Thoracic aorta endothelial cell (primary cell): ENCODE data around the gene TMEM44. TPM values are rescaled to one million over a fixed set of nuclear protein-coding genes. Genes with fewer than 3 reads are reported as not detected.

Source experiments
- small RNA-seq: library from RNA; depleted of rRNA; stranded (forward); fragments of <200 nt; gene quantifications from one replicate; pipeline ENCODE3, GENCODE V24; 2012
- total RNA-seq: library from RNA; depleted of rRNA; stranded (reverse); fragments of >200 nt; gene quantifications from 2 replicates; pipeline ENCODE4 v1.2.3, GENCODE V29; 2012

TMEM44 gene
- total RNA-seq = 49.8 and 52.1 TPM in 2 replicates

GRCh38 chr3:194633349-194634004, at the start of gene TMEM44:
TSS of gene TMEM44 (minus strand) at chr3:194633419. CDS start at chr3:194633215, 204 bp downstream.

DNA sequence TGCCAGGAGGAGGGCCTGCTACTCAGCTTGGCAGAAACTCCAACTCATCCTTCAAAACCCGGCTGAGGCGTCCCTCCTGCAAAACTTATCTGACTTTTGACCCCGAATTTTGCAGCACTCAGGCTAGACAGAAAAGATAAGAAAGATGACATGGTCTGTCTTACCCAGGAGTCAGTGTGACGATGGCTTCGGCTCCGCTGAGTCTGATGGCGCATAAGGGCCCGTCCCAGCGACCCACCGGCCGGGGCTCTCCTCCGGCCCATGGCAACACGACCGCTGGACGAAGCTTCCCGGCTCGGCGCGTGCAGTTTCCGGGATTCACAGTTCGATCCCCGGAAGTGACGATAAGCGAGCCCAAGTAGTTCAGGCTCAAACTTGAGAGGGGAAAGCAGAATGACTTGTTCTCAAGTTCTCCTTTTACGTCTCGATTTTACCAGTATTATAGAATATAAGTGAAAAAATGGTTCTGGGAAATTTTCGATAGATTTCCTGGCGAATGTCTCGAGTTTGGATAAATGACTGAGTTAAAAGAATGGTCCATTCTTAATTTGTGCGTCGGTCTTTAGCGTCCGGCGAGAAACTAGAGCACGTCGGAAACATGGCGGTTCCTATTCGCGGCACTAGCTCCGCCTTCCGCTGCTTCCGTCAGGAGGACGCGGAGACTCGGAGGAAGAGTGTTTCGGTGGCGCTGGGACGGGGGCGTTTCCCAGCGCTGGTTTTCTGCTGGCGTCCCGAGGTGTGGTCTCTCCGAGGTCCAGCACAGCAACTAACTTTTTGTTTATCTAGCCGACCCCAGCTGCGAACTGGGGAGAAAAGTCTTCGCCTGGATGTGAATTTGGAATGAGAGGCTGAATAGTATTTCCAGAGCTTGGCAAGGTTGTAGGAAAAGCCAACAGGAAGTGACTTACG, 38.9 kb upstream of the TMEM44 start, which contains the start of gene LSG1:
TSS of gene LSG1 (minus strand) at position 292 of the 909 bp plus-strand sequence. CDS start at position 263, 29 bp downstream.

Small RNAs within 50 kb of the gene (small RNA-seq; reads per million reads assigned to genes)
- gene AC046143.2 = not detected

Other genes with a start within 250 kb of the TMEM44 start
- 0.14 TPM in 1 of 2 replicates, not detected in the other for gene GP5, start 234.2 kb downstream of the TMEM44 start, total RNA-seq
- 302 and 308 TPM in 2 replicates for gene ATP13A3, start 146.4 kb downstream of the TMEM44 start, total RNA-seq
- gene LSG1, start 38.8 kb upstream of the TMEM44 start, total RNA-seq = 94.8 and 129 TPM in 2 replicates
- 160 and 165 TPM in 2 replicates for gene FAM43A, start 52.5 kb upstream of the TMEM44 start, total RNA-seq